Measurements from ENCODE around the gene CAMTA2.
"Not testable (repeated sequence)": the region's sequence is repeated elsewhere in the genome, so short reads cannot be mapped to it uniquely, and the experiment has no call there.

CAMTA2 gene

GRCh38 chr17:5031365-5032082 is 44.0 kb upstream of the CAMTA2 start:
- peak; percentile 94 for DNase-seq (ENCODE audit: low read depth)
- peak; percentile 80 for TF ChIP-seq CTCF (IDR thresholded peaks at IDR 0.05; ENCODE audit: insufficient read depth, low read depth, low read length, missing control alignments)

GRCh38 chr17:5030168-5030567 is 42.7 kb upstream of the CAMTA2 start:
- DNase-seq (ENCODE audit: low read depth); H3K4me3 ChIP-seq (ENCODE audit: low read depth, low read length): not testable (repeated sequence)

More at GRCh38 chr17:5031365-5032082, 44.0 kb upstream of the CAMTA2 start:
- peak overlapping the region; percentile 58 for H3K4me3 ChIP-seq (ENCODE audit: low read depth, low read length)

GRCh38 chr17:5027916-5028315 is 40.4 kb upstream of the CAMTA2 start:
- DNase-seq (ENCODE audit: low read depth) = no peak
- TF ChIP-seq CTCF (IDR thresholded peaks at IDR 0.05; ENCODE audit: insufficient read depth, low read depth, low read length, missing control alignments) = no peak
- no peak overlapping the region for H3K4me3 ChIP-seq (ENCODE audit: low read depth, low read length)

GRCh38 chr17:5027299-5027698 is 39.8 kb upstream of the CAMTA2 start:
- no peak for TF ChIP-seq CTCF (IDR thresholded peaks at IDR 0.05; ENCODE audit: insufficient read depth, low read depth, low read length, missing control alignments)
- DNase-seq (ENCODE audit: low read depth) = no peak
- no peak overlapping the region for H3K4me3 ChIP-seq (ENCODE audit: low read depth, low read length)

- no peak for DNase-seq (ENCODE audit: low read depth)
- no peak overlapping the region for H3K4me3 ChIP-seq (ENCODE audit: low read depth, low read length)
- no peak for TF ChIP-seq CTCF (IDR thresholded peaks at IDR 0.05; ENCODE audit: insufficient read depth, low read depth, low read length, missing control alignments)
These were observed 37.1 kb upstream of the CAMTA2 start for GRCh38 chr17:5024604-5025003.

GRCh38 chr17:5023588-5024147 is 36.2 kb upstream of the CAMTA2 start:
- H3K4me3 ChIP-seq (ENCODE audit: low read depth, low read length) = no peak overlapping the region
- DNase-seq (ENCODE audit: low read depth) = no peak
- TF ChIP-seq CTCF (IDR thresholded peaks at IDR 0.05; ENCODE audit: insufficient read depth, low read depth, low read length, missing control alignments) = no peak

- DNase-seq (ENCODE audit: low read depth) = no peak
- no peak for TF ChIP-seq CTCF (IDR thresholded peaks at IDR 0.05; ENCODE audit: insufficient read depth, low read depth, low read length, missing control alignments)
- H3K4me3 ChIP-seq (ENCODE audit: low read depth, low read length) = no peak overlapping the region
These were observed 34.8 kb upstream of the CAMTA2 start for GRCh38 chr17:5022171-5022711.
